GM21528 (cell line): Measurements from ENCODE around the gene CGREF1.

Experiments used
- ATAC-seq: cut with Tn5 transposase; IDR thresholded peaks from one replicate; pipeline ENCODE4 v1.9.1; 2021; ENCODE audit warnings: mild to moderate bottlenecking, moderate library complexity; ENCODE audit not compliant: unreplicated experiment, low FRiP score

Gene CGREF1, protein sequence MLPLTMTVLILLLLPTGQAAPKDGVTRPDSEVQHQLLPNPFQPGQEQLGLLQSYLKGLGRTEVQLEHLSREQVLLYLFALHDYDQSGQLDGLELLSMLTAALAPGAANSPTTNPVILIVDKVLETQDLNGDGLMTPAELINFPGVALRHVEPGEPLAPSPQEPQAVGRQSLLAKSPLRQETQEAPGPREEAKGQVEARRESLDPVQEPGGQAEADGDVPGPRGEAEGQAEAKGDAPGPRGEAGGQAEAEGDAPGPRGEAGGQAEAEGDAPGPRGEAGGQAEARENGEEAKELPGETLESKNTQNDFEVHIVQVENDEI

DNA sequence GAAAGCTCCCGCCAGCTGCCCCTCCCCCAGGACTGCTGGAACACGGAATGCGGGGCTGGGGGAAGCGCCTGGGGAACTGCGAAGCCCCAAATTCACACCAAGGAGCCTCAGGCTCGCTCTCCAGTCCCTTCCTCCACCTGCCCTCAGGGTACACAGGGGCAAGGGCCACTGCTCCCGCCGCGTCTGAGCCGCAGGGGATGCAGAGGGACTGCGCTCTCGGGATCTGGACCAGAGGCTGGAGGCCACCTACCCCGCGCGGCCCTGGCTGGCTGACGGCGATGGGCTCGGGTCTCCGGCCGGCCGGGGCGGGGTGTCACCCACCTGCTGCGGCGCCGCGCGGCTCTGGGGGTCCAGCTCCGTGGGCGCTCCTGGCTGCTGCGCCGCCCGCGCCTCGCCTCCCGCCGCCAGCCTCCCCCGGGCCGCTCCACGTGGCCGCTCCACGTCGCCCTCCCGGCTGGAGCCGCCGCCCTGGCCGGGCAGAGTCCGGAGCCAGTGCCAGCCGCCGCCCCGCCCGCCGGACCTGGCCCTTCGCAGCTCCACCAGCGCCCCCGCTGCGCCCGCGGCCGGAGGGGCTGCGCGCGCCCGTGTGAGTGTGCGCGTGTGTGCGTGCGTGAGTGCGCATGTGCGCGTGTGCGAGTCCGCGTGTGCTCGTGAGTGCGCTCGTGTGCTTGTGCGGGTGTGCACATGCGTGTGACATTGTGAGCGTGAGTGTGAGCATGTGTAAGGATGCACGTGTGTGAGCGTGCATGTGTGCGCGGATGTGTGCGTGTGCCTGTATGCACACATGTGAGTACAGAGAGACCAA is at the start of gene CGREF1:
Gene CGREF1 (minus strand): TSS at position 604 of the 805 bp plus-strand sequence. CDS start 14,762 bp downstream, outside the sequence.
- no peak for ATAC-seq

DNA sequence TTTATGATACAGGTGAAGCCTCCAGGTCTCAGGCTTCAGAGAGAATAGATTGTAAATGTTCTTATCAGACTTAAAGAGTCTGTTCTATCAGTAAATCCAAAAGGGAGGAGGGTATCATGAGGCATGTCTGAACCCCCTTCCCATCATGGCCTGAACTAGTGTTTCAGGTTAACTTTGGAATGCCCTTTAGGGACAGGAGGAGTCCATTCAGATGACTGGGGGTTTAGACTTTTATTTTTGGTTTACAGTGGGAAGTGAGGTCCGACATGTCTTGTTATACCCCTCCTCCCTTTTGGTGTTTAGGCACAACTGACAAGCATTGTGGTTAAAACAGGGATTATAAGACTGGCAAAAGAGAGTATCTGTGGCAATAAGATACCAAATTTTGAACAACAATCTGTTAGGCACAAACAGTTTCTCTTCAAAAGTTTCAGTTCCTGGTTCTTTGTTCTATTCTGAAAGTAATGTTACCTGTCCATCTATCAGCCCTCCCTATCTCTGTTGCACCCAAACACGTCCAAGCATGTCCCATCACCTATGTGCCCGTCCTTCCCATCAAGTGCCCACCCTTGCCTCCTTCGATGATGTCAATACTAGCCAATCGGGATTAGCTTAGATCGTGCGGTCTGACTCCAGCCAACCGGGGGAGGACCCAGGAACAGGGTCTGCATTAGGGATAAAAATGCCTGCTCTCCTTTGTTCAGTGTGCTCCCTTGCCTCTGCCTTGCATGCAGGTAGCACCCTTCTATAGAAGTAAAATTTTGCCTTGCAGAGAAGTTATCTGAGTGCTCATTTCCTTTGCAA is 46.2 kb upstream of the CGREF1 start:
- ATAC-seq = no peak

DNA sequence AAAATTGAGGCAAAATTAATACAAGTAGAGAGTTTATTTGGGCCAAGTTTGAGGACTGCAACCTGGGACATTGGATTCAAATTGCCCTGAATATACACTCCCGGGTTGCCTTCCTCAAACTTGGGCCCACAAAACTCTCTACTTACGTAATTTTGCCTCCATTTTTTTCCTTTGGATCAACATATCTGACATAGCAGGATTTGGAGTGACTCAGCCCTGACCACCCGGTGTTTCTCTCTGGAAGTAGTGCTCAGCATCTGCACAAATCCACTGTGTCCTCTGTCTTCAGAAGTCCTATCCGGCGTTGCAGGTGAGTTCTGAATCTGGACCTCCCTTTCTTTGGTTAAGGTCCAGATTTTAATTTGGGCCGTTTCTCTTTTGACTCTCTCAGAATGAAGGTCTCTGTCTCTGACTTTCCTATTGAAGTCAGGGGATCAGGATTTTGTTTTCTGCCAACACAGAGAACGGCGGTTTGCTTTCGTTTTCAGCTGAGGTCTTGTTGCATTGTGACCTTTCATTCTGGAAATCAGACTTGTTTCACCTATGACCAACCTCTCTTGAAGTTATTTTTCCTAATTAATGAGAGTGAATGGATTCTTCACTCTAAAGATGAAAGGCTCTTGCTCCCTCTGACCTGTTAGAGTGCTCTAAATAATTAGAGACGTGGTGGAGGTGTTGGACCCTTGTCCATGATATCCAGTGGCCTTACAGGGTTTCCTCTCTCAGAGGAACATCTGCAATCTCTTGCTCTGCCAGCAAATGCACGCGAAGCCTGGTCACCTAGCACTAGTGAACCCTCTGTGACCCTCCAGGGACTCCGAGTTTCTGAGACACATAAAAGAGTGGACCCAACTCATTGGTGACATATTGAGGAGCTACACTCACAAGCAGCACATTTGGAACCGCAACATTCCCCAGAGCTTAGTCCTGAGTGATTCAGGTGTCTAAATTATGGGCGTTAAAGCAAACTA is 43.5 kb upstream of the CGREF1 start:
- ATAC-seq = no peak

DNA sequence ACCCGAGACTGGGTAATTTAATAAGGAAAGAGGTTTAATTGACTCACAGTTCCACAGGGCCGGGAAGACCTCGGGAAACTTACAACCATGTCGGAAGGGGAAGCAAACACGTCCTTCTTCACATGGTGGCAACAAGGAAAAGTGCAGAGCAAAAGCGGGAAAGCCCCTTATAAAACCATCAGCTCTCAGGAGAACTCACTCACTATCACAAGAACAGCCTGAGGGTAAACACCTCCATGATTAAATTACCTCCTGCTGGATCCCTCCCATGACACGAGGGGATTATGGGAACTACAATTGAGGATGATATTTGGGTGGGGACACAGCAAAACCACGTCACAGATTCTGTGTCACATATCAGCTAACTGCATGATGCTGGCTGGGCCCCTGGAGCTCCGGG is 41.3 kb upstream of the CGREF1 start:
- ATAC-seq = no peak

DNA sequence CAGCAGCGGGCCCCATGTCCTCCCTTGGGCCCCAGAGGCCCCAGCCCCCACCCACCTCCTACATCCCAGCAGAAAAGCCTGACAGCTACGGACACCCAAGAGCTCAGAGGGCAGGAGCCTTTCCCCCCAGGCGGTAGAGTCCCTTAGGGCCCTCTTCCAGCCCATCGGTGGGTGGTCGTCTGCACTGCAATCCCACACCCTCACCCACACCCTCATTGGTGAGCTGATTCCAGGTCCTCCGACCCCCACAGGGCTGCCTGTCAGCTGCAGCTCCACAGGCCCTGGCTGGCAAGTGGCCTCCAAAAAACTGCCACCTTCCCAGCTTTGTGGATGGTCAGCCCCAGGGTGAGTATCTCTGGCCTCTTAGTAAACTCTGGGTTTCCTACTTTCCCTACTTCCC is 40.3 kb upstream of the CGREF1 start:
- no peak for ATAC-seq

DNA sequence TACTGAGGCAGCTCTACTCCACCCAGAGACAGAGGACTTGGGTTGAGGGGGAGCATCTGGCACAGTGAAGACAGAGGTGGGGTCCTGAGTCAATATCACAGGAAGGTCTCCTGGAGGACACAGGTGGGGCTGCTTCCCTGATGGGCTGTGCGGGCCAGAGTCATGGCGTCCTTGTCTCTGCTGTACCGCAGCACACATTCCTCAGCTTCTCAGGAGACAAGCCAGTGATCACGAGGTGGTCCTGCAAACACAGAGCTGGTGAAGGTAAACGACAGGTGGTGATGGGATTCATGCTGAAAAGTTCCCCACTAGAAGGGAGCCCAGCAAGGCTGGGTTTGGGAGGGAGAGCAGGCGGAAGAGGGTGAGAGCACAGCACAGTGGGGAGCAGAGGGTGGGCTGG is 39.5 kb upstream of the CGREF1 start:
- no peak for ATAC-seq

DNA sequence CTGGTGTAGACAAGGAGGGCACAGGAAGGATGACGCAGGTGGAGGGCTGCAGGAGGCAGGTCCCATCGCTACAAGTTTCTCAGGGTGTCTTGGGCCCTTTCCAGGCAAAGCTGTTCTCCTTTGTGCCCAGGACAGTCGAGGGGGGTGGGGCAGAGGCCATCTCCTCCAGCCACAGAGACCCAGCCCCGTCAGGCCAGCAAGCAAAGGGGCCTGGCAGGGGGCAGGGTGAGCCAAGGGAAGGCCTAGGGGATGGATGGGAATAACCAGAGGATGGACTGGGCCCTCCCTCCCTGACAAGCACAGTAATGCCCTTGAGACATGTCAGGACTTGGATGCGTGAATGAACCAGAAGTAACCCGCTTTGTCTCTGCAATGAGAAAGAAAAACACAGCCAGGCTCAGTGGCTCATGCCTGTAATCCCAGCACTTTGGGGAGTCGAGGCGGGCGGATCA is 36.2 kb upstream of the CGREF1 start:
- no peak for ATAC-seq

DNA sequence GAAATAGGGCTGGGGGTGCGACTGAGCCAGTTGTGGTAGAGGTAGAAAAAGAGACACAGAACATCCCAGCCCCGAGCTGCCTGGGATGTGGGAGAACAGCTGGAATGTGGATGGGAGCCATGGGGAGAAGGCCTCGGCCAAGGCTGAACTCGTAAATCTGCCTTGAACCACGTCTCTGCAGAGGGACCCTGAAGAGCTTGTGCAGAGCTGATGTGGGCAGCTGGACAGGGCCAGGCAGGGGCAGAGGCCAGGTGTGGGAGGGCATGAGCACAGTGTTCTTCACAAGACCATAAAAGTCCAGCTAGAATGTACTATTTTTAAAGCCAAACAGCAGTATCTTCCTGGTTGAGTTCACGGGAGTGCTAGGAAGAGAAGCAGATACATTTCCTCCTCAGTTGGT is 35.6 kb upstream of the CGREF1 start:
- no peak for ATAC-seq

DNA sequence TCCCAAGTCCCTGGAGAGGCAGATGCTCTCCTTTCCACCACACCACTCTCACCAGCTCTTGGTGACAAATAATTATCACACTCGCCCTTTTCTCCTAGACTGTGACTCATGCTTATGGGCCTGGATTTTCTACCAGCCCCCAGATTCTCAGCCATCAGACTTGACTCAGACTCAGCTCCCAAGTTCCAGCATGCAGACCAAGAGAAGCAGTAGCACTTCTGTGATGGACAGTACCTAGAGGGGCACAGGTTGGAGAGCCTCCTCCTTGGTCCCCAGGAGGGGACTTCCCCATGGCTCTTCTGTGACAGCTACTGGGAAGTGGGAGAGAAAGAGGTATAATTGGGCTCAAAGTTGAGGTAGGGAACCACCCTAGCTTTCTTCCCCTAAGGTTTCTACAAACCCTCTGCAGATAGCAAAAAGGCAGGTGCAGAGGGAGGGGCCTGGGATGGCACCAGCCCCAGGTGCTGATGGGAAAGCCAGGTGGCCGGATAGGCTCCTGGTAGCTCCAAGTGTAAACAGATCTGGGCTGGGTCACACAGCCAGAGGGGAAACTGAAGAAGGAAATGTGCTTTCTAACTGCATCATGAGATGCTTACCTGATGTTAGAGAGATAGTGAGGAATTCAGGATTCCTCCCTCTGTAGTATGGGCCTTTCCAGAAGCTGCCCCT is 34.0 kb upstream of the CGREF1 start:
- ATAC-seq = no peak

DNA sequence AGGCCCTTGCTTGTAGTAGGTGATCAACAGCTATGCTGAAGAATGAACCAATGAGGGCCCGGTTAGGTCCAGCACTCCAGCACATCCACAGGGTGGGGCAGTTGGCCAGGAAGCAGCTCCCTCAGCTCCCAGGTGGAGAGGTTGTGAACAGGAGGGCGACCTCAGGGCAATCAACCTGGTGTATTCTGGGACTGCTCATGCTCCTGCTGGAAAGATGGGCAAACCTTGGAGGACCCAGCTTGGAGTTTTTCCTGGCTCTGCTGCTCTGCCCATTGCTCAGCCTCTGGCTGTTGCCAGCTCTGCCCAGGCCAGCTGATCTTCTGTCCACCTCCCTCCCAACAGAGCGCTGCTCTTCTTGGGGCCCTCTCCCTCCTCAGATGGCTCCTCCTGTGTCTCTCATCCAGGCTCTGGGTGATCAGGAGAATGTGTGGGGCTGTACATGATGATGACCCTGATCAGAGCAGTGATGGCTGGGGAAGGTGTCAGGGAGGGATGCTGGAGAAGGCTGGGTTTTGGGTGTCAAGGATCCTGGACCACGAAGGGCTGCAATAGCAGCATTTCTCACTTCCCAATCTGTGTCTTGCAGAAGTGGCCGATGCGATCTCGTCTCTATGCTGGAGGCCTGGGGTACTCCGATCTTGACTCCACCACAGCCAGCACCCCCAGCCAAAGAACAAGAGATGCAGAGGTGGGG is 33.3 kb upstream of the CGREF1 start:
- ATAC-seq = no peak

DNA sequence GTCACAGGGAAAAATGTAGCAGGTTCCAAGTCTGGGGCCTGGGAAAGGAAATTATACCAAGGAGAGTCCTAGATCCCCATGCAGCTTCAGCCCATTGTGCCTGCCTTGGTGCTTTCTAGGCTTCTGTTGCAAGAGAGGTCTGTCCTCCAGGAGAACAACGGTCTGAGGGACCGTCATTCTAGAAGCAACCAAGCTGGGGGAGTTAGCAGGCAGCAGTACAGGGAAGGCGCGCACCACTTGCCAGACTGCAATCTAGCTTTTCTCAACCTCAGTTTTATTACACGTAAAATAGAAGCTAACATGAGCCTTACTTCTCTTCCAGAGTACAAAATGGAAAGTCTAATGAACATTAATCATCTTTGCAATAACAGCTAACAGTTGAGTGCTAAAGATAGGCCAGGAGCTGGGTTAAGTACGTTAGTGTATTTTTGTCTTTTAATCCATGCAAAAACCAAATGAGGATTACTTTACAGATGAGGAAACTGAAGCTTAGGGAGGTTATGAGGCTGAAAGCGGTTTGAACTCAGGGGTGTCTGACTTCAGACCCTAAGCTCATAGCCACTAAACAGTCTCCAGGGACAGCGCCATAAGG is 31.8 kb upstream of the CGREF1 start:
- no peak for ATAC-seq

DNA sequence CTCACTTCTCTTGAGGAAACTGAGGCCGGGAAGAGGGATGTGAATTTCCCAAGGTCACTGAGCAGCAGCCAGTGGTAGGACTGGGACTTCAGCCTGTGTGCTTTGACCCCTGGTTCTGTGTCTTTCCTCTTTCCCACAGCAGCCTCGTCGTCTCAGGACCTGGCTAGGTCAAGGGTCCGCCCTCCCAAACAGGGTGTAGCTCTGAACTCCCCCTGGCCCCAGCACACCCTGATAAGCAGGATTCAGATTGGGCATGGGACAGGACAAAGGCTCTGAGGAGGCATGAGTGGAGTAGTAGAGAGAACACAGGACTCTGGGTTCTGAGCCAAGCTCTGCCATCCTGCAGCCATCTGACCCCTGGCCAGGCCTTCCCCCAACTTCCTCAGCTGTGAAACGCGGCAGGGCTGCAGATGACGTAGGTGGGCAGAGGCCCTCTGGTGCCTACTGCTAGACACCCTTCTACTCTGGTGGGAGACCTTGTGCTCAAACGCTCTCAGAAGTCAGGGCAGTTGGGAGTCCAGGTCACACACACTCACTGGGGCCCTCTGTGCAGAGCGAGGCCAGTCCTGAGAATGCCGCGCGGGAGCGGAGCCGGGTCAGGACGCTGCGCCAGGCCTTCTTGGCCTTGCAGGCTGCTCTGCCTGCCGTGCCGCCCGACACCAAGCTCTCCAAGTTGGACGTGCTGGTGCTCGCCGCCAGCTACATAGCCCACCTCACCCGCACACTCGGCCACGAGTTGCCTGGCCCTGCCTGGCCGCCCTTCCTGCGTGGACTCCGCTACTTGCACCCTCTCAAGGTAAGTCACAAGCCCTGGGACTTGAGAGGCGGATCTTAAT is 30.9 kb upstream of the CGREF1 start:
- ATAC-seq = no peak

DNA sequence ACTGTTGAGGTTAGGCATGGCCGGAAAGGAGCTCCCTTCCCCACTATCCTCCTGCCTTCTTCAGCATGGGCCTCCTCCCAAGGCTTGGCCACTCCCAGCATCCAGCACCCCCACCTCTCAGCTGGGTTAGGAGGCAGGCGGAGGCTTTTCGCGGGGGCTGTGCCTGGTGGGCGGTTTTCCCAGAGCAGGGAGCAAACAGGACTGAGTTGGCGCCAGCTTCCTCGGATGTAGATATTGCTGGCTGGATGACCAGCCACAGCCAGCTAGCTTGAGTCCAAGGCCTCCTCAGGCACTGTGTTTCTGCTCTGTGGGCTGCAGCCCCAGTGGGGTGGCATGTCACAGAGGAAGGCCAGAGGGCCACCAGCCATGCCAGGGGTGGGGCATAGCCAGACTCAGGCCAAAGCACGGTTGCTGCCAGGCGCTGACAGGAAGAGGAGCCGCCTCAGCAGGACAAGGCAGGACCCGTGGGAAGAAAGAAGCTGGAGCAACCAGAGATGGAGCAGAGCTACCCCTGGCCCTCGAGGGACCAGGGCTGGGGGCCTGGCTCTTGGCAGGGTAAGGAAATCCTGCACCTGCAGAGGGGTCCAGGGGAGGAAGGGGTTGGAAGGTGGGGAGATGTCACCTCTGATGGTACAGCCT is 30.0 kb upstream of the CGREF1 start, which contains the start of gene TCF23:
Gene TCF23 (plus strand): TSS at position 204 of the 639 bp plus-strand sequence. CDS start 130 bp downstream, at position 334.
- ATAC-seq = no peak

DNA sequence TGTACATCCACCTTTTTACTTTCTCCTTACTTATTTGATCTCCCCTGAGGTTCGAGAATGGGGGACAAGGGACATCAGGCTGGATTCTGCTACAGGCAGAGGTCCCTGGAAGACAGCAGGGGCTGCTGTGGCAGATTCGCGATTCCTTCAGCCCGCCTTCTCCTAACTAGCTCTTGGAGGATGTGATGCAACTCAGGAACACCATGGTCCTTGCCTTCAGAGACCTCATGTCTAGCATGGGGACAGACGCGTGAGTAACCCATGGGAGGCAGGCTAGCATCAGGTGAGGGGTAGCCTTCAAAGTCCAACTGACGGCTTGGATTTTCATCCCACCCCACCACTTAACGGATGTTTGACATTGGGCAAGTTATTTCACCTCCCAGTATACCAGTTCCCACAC is 29.0 kb upstream of the CGREF1 start:
- ATAC-seq = no peak

DNA sequence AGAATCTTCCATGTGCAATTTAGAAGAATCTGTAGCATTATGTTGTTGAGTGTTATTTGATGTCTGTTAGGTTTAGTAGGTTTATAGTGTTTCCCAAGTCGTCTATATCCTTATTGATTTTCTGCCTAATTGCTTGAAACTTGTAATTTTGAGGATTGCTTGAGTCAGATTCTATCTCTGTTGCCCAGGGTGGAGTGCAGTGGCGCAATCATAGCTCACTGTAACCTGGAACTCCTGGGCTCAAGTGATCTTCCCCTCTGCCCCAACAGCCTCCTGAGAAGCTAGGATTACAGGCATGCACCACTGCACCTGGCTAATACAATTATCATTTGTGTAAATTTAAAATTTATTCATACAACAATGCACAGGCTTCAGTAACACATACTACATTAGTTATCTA is 26.8 kb upstream of the CGREF1 start:
- ATAC-seq = no peak

DNA sequence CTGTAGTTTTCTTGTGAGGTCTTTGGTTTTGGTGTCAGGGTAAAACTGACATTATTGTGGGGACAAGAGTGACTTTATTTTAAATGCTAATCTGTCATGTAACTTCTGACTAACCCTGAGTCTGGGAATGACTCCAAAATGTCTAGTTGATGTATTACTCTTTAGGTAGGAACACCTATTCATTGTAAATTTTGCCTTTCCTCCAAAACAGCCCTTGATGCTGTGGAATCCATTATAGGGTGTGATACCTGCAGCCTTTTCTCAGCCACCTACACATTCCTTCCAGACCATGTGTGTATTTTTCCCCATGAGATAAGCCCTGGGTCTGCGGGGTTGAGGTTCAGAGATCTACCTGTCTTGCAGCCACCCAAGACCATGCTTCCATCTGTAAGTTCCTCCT is 24.4 kb upstream of the CGREF1 start:
- ATAC-seq = no peak

DNA sequence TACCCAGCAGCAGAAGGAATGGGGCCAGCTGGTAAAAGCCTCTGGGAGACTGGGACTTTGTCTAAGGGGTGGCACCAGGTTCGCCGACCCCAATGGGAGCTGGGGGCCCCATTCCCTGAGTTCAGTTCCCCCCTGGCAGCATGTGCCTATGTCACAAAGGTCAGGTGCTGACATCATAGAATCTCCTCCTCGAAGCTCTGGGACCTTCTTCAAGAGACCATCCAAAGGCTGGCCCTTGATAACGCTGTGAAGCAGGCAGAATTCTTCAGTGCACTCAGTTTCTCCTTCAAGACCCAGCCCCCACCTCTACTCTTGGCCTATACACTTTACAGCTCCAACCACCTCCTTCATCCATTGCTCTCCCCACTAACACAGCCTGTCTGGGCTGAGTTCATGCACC is 20.4 kb upstream of the CGREF1 start, which contains the start of gene PRR30:
Gene PRR30 (minus strand): TSS at position 101 of the 400 bp plus-strand sequence. CDS start 1,081 bp downstream, outside the sequence.
- no peak for ATAC-seq
